ENCODE measurements around the gene PCBP1. TPM values are rescaled to one million over a fixed set of nuclear protein-coding genes. Genes with fewer than 3 reads are reported as not detected.

Gene PCBP1
- total RNA-seq (100 to 1,000 TPM; 144 to 200 TPM), polyA plus RNA-seq (ENCODE audit: insufficient read depth, low read depth, low replicate concordance) (270 TPM)
- long read RNA-seq, donor 1, transcript PCBP1-201 (1 exons, 1,750 nt) = major isoform, 515 of 515 reads
- long read RNA-seq, donor 1, partial matches to known transcripts = 0 of 515 reads
- long read RNA-seq, donor 1, other reads (novel, unspliced or antisense) = 0 of 515 reads
- long read RNA-seq, donor 2, transcript PCBP1-201 (1 exons, 1,750 nt) = major isoform, 345 of 345 reads
- long read RNA-seq, donor 2, partial matches to known transcripts = 0 of 345 reads
- long read RNA-seq, donor 2, other reads (novel, unspliced or antisense) = 0 of 345 reads

DNA sequence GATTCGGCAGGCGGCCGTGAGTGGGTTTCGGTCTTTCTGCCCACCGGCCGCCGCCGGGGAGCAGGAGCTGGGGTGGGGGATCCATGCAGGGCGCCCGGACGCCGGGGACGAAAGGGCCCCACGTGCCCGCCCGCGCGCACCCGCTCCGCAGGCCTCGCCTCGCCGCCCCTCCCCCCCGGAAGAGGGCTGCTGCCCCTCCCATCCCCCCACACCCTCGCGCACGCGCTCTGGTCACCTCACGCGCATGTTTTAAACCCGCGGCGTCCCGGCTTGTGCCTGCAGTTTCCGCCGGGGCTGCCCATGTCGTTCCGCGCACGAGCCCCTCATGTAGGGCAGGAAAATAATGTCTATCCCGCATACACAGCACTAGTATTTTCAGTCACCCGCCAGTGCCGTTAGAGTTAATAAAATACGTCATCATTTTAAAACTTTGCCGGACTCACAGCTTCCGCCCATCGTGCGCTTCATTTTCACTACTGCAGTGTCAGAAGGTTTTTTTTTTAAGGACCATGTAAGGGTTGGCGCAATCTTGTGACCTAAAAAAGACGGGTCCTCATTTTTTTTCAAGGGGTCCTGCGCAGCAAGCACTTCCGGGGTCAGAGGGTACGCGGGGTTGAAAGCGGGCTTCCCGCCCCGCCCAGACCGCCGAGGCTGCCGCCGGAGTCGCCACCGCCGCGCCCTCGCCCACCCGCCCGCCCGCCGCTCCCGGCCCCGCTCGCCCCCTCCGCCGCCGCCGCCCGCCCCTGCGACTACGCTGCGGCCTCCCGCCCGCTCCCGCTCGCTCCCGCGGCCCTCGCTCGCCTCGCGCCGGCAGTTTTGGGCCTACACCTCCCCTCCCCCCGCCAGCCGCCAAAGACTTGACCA lies at the start of gene PCBP1:
PCBP1 (plus strand) TSS at position 640 of the 864 bp plus-strand sequence. CDS start 267 bp downstream, outside the sequence.
- WGBS, 2 donors = 0% methylated on average over 19 to 48 of the region's 94 CpGs
- no peaks in the 10 kb centered on the region for H3K9me3 ChIP-seq
- H3K27me3 ChIP-seq = no peaks in the 10 kb centered on the region
- no peak for TF ChIP-seq POLR2A (IDR thresholded peaks at IDR 0.05)
- TF ChIP-seq, protein P1, sequence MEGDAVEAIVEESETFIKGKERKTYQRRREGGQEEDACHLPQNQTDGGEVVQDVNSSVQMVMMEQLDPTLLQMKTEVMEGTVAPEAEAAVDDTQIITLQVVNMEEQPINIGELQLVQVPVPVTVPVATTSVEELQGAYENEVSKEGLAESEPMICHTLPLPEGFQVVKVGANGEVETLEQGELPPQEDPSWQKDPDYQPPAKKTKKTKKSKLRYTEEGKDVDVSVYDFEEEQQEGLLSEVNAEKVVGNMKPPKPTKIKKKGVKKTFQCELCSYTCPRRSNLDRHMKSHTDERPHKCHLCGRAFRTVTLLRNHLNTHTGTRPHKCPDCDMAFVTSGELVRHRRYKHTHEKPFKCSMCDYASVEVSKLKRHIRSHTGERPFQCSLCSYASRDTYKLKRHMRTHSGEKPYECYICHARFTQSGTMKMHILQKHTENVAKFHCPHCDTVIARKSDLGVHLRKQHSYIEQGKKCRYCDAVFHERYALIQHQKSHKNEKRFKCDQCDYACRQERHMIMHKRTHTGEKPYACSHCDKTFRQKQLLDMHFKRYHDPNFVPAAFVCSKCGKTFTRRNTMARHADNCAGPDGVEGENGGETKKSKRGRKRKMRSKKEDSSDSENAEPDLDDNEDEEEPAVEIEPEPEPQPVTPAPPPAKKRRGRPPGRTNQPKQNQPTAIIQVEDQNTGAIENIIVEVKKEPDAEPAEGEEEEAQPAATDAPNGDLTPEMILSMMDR (IDR thresholded peaks at IDR 0.05) = peak in 1 of 3 experiments; percentile 15
- intact Hi-C loops (cut with DNase I; ENCODE audit: low total_unique reads) = loop anchor here (2.0 to 10.0 kb wide), 3 partner anchors 35 to 172 kb away; partner anchors contain the start of gene MXD1
- DNase-seq = peak; percentile 94
- H3K4me1 ChIP-seq = peaks cover 37% of the 10 kb centered on the region
- H3K4me3 ChIP-seq = peak within 1 kb of the TSS; percentile 82 to 94
- peak within 1 kb of the TSS; percentile 100 for H3K27ac ChIP-seq
- no peaks in the 10 kb centered on the region for H3K36me3 ChIP-seq (ENCODE audit: low read depth, missing control alignments)

DNA sequence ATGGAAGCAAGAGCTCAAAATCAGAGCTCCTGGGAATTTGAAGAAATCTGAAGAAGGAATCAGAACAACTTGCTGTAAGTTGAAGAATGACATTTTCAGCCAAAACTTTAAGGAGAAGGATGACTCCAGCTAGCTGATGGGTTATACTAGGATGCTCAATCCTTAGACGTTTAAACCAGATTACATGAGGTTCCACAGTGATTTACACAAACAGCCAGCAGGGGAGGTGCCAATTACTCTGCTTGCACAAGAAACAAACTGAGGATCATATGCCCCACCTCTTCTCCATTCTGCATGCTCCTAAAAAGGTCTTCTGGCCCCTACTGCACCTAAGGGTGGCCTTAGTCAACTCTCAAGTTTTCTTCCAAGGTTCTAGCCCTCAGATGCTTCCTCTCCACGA lies 47.9 kb upstream of the PCBP1 start:
- TF ChIP-seq, protein P1 (IDR thresholded peaks at IDR 0.05) = no peak
- TF ChIP-seq POLR2A (IDR thresholded peaks at IDR 0.05) = no peak

DNA sequence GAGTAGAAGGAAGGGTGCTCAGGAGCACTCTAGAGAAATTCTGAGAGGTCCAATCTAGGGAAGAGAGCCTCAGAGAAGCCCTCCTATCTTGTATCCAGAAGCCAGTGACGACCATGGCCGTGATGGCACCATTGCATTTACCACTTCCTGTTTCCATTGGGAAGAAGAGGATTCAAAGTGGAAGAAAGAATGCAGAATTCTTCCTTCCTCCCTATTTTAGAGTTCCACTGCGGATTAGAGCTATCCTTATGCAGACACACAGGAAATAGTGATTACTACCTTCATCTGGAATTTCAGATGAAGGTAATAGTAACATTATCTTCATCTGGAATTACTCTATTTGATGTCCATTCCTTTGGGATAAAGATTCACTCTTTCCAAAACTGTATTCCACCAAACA lies 45.6 kb upstream of the PCBP1 start:
- intact Hi-C loops (cut with DNase I; ENCODE audit: low total_unique reads) = no loop called here

More for the DNA sequence above, 47.9 kb upstream of the PCBP1 start:
- Histone ChIP-seq H3K27ac (no peak overlapping the region), H3K4me3 (no peak overlapping the region), H3K36me3 (ENCODE audit: low read depth, missing control alignments) (no peaks in the 10 kb centered on the region), H3K27me3 (no peaks in the 10 kb centered on the region), H3K4me1 (peaks cover 7% of the 10 kb centered on the region), H3K9me3 (no peaks in the 10 kb centered on the region)
- intact Hi-C loops (cut with DNase I; ENCODE audit: low total_unique reads) = no loop called here
- no peak for DNase-seq
- 66 to 76% methylated on average over 2 of the region's 2 CpGs for whole genome bisulfite sequencing, 2 donors

DNA sequence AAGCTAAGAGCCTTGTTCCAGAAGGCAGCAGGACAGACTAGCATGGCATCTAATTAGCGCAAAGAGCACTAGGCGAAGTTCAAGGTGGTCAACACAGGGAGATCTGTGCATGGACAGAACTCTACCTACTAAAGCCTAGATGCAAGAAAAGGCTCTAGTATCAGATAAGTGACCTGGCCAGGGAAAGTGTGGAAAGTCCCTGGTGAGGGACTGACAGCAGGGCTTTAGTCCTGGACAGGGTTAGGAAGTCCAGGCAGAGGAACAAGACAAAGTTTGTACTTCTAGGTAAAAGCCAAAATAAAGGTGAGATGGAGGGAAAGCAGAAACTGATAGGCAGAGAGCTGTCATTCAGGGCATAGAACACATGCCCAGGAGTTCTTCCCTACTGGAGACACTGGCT lies 45.0 kb upstream of the PCBP1 start:
- Histone ChIP-seq H3K36me3 (ENCODE audit: low read depth, missing control alignments) (no peaks in the 10 kb centered on the region), H3K27ac (no peak overlapping the region), H3K4me1 (no peaks in the 10 kb centered on the region), H3K9me3 (no peaks in the 10 kb centered on the region), H3K27me3 (no peaks in the 10 kb centered on the region), H3K4me3 (no peak overlapping the region)
- intact Hi-C loops (cut with DNase I; ENCODE audit: low total_unique reads) = no loop called here
- DNase-seq = no peak
- TF ChIP-seq, protein P1 (IDR thresholded peaks at IDR 0.05) = no peak
- no peak for TF ChIP-seq POLR2A (IDR thresholded peaks at IDR 0.05)
- WGBS, 2 donors = 95 to 100% methylated on average over 2 of the region's 2 CpGs

More for the DNA sequence above, 45.6 kb upstream of the PCBP1 start:
- H3K27ac ChIP-seq = no peak overlapping the region
- no peak for DNase-seq
- no peaks in the 10 kb centered on the region for H3K4me1 ChIP-seq
- no peaks in the 10 kb centered on the region for H3K9me3 ChIP-seq
- 87 to 88% methylated on average over 3 of the region's 3 CpGs for WGBS, 2 donors
- no peak overlapping the region for H3K4me3 ChIP-seq
- no peaks in the 10 kb centered on the region for H3K36me3 ChIP-seq (ENCODE audit: low read depth, missing control alignments)
- no peak for TF ChIP-seq POLR2A (IDR thresholded peaks at IDR 0.05)
- TF ChIP-seq, protein P1 (IDR thresholded peaks at IDR 0.05) = no peak
- H3K27me3 ChIP-seq = no peaks in the 10 kb centered on the region
